Nephron (organoid): ENCODE data around the gene JAG1.
A peak's percentile ranks its signal among the peaks of the same experiment; 100 is the strongest.

Source experiments
- H3K27ac Mint-ChIP-seq, 3 experiments: 2 replicates each; pipeline ENCODE4 v1.8.0; 2020; ENCODE audit warnings: mixed read lengths in 3 of 3, mild to moderate bottlenecking in 2 of 3, moderate library complexity in 1 of 3
- H3K27me3 Mint-ChIP-seq: 2 replicates; pipeline ENCODE4 v1.8.0; 2021; ENCODE audit warnings: low read depth, mild to moderate bottlenecking, moderate library complexity, mixed read lengths
- H3K36me3 Mint-ChIP-seq: 2 replicates; pipeline ENCODE4 v1.8.0; 2020; ENCODE audit warnings: low read depth, mixed read lengths
- H3K4me1 Mint-ChIP-seq: 2 replicates; pipeline ENCODE4 v1.8.0; 2020; ENCODE audit warnings: mixed read lengths
- H3K4me3 Mint-ChIP-seq, 3 experiments: 2 replicates each; pipeline ENCODE4 v1.8.0; 2020; ENCODE audit warnings: mild to moderate bottlenecking in 3 of 3, mixed read lengths in 3 of 3, moderate library complexity in 2 of 3
- H3K9me3 Mint-ChIP-seq: 2 replicates; pipeline ENCODE4 v1.8.0; 2020; ENCODE audit warnings: mixed read lengths
- CTCF ChIP-seq, 3 experiments: fragments of 200-600 bp; sonication (generic); IDR thresholded peaks; one replicate each; pipeline ENCODE4 v1.5.0; 2021; ENCODE audit warnings: antibody characterized with exemption in 3 of 3; ENCODE audit not compliant: unreplicated experiment in 3 of 3

JAG1 gene

GRCh38 chr20:10706460-10706811, 32.6 kb upstream of the JAG1 start:
- H3K9me3 Mint-ChIP-seq = peaks cover 6% of the 10 kb centered on the region
- peak overlapping the region in 2 of 3 experiments; percentile 11 to 45 for H3K27ac Mint-ChIP-seq
- H3K27me3 Mint-ChIP-seq = no peaks in the 10 kb centered on the region
- no peak for TF ChIP-seq CTCF (IDR thresholded peaks at IDR 0.05; ENCODE audit: unreplicated experiment in 3 of 3)
- peaks cover 12% of the 10 kb centered on the region for H3K4me1 Mint-ChIP-seq
- H3K4me3 Mint-ChIP-seq = no peak overlapping the region
- no peaks in the 10 kb centered on the region for H3K36me3 Mint-ChIP-seq

GRCh38 chr20:10705801-10706459, 32.1 kb upstream of the JAG1 start:
- no peak for TF ChIP-seq CTCF (IDR thresholded peaks at IDR 0.05; ENCODE audit: unreplicated experiment in 3 of 3)
- H3K9me3 Mint-ChIP-seq = peaks cover 6% of the 10 kb centered on the region
- peaks cover 12% of the 10 kb centered on the region for H3K4me1 Mint-ChIP-seq
- no peak overlapping the region for H3K4me3 Mint-ChIP-seq
- H3K27me3 Mint-ChIP-seq = no peaks in the 10 kb centered on the region
- H3K36me3 Mint-ChIP-seq = no peaks in the 10 kb centered on the region
- H3K27ac Mint-ChIP-seq = peak overlapping the region in 2 of 3 experiments; percentile 11 to 45

GRCh38 chr20:10701607-10702006, 27.8 kb upstream of the JAG1 start:
- H3K4me1 Mint-ChIP-seq = no peaks in the 10 kb centered on the region
- peaks cover 6% of the 10 kb centered on the region for H3K9me3 Mint-ChIP-seq
- H3K27me3 Mint-ChIP-seq = no peaks in the 10 kb centered on the region
- TF ChIP-seq CTCF (IDR thresholded peaks at IDR 0.05; ENCODE audit: unreplicated experiment in 3 of 3) = no peak
- H3K36me3 Mint-ChIP-seq = no peaks in the 10 kb centered on the region
- no peak overlapping the region for H3K27ac Mint-ChIP-seq
- H3K4me3 Mint-ChIP-seq = no peak overlapping the region

GRCh38 chr20:10699941-10700340, 26.1 kb upstream of the JAG1 start:
- H3K36me3 Mint-ChIP-seq = no peaks in the 10 kb centered on the region
- TF ChIP-seq CTCF (IDR thresholded peaks at IDR 0.05; ENCODE audit: unreplicated experiment in 3 of 3) = no peak
- no peak overlapping the region for H3K4me3 Mint-ChIP-seq
- no peaks in the 10 kb centered on the region for H3K27me3 Mint-ChIP-seq
- peaks cover 6% of the 10 kb centered on the region for H3K9me3 Mint-ChIP-seq
- no peaks in the 10 kb centered on the region for H3K4me1 Mint-ChIP-seq
- no peak overlapping the region for H3K27ac Mint-ChIP-seq

GRCh38 chr20:10699489-10699888, 25.7 kb upstream of the JAG1 start:
- no peaks in the 10 kb centered on the region for H3K27me3 Mint-ChIP-seq
- H3K4me1 Mint-ChIP-seq = no peaks in the 10 kb centered on the region
- no peak overlapping the region for H3K4me3 Mint-ChIP-seq
- no peak overlapping the region for H3K27ac Mint-ChIP-seq
- no peak for TF ChIP-seq CTCF (IDR thresholded peaks at IDR 0.05; ENCODE audit: unreplicated experiment in 3 of 3)
- peaks cover 6% of the 10 kb centered on the region for H3K9me3 Mint-ChIP-seq
- H3K36me3 Mint-ChIP-seq = no peaks in the 10 kb centered on the region

- Mint-ChIP-seq H3K9me3 (no peaks in the 10 kb centered on the region), H3K36me3 (no peaks in the 10 kb centered on the region), H3K4me1 (no peaks in the 10 kb centered on the region), H3K27me3 (no peaks in the 10 kb centered on the region), H3K4me3 (no peak overlapping the region), H3K27ac (no peak overlapping the region)
- TF ChIP-seq CTCF (IDR thresholded peaks at IDR 0.05; ENCODE audit: unreplicated experiment in 3 of 3) = peak; percentile 26 to 37 (median 35)
These were observed 22.9 kb upstream of the JAG1 start for GRCh38 chr20:10696650-10697049.
